ENCODE results near the gene VANGL2. TPM values are rescaled to one million over a fixed set of nuclear protein-coding genes. Genes with fewer than 3 reads are reported as not detected.

The VANGL2 gene
- total RNA-seq, 2 experiments from 2014 or later, result 1.5 to 2.6 TPM

DNA sequence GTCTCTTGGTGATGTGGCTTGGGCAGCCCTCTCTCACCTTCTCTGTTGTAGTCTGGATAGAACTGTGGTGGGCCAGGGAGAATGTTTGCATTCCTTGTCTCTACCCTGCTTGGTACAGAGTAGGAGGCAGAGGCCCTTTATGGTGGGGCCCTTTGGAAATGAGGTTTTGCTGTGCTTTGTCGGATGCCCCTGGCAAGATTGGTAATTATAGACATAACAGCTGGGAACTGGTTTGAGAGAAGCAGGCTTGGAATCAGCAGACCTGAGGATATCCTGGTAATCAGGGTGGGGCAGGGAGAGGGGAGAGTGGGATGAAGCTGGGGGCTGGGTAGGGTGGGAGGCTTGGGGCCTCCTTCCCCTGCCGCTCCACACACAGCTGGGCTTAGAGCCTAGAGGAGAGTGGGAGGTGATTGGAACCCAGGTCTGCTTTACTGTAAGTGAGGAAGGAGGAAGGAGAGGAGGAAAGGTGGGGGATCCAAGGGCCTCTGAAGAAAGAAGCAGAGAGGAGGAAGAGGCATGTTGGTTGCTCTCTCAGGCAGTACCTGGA, 5.0 kb downstream of the VANGL2 start:
- Histone ChIP-seq H3K9me2 (ENCODE audit: insufficient read depth, low read length) (no peaks in the 10 kb centered on the region), H3K9me3 (ENCODE audit: low read length) (no peaks in the 10 kb centered on the region), H3K79me2 (ENCODE audit: insufficient read depth, low read depth, low read length) (no peaks in the 10 kb centered on the region), H4K20me1 (ENCODE audit: insufficient read depth, low read length) (no peaks in the 10 kb centered on the region), H3K4me2 (ENCODE audit: low read length) (no peak overlapping the region), H3K4me3 (ENCODE audit: low read depth, low read length, poor library complexity, severe bottlenecking) (no peak overlapping the region), H3K27ac (ENCODE audit: low read depth, low read length, poor library complexity, severe bottlenecking) (no peak overlapping the region), H3K4me1 (ENCODE audit: insufficient read depth, low read length, poor library complexity, severe bottlenecking) (peaks cover 12% of the 10 kb centered on the region), H2AFZ (ENCODE audit: low read length) (no peak overlapping the region), H3K36me3 (ENCODE audit: insufficient read depth, low read length) (no peaks in the 10 kb centered on the region)
- TF ChIP-seq, protein P1, sequence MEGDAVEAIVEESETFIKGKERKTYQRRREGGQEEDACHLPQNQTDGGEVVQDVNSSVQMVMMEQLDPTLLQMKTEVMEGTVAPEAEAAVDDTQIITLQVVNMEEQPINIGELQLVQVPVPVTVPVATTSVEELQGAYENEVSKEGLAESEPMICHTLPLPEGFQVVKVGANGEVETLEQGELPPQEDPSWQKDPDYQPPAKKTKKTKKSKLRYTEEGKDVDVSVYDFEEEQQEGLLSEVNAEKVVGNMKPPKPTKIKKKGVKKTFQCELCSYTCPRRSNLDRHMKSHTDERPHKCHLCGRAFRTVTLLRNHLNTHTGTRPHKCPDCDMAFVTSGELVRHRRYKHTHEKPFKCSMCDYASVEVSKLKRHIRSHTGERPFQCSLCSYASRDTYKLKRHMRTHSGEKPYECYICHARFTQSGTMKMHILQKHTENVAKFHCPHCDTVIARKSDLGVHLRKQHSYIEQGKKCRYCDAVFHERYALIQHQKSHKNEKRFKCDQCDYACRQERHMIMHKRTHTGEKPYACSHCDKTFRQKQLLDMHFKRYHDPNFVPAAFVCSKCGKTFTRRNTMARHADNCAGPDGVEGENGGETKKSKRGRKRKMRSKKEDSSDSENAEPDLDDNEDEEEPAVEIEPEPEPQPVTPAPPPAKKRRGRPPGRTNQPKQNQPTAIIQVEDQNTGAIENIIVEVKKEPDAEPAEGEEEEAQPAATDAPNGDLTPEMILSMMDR (conservative IDR thresholded peaks at IDR 0.05; ENCODE audit: low read length), result no peak
- no peak for TF ChIP-seq EZH2phosphoT487 (IDR thresholded peaks at IDR 0.05; ENCODE audit: borderline replicate concordance, low read depth, low read length)
- intact Hi-C loops (cut with micrococcal nuclease; ENCODE audit: unreplicated experiment), result no loop called here
- POLR2A ChIA-PET, result no interaction called here
- CTCF ChIA-PET (ENCODE audit: unreplicated experiment), result no interaction called here
- no peak for DNase-seq (ENCODE audit: low spot score)
- BruUV-seq (replicated peaks), result no TSS peak

DNA sequence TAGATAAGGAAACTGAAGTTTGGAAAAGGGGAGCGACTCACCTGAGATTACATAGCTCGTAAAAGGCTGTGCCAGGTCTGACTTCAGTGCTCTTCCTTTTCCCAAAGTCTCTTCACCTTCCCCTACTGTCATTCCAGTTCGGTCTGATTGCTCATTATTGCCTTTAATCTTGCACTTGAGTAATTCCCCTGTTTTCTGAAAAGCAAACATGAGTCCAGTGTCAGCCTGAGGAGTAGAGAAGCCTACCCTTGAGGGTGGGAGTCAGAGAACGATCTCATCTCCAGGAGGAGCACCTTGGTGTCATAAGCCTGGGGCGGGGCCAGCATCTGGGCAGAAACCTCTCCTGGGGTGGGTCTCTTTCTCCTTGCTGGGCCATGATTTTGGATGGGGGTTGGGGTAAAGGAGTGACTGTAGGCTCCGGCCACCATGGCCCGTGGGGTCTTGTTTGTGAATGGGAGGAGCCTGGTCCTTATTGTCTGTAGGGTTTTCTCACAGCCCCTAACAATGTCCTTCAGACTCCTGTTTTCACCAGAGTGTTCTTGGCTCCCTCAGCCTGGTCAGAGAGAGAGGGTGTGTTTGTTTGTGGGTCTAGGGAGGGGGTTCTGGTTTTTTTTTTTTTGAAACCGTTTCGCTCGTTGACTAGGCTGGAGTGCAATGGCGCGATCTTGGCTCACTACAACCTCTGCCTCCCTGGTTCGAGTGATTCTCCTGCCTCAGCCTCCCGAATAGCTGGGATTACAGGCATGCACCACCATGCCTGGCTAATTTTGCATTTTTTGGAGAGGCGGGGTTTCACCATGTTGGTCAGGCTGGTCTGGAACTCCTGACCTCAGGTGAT, 6.0 kb downstream of the VANGL2 start:
- peaks cover 12% of the 10 kb centered on the region for H3K4me1 ChIP-seq (ENCODE audit: insufficient read depth, low read length, poor library complexity, severe bottlenecking)
- no peak overlapping the region for H3K4me3 ChIP-seq (ENCODE audit: low read depth, low read length, poor library complexity, severe bottlenecking)
- H3K27ac ChIP-seq (ENCODE audit: low read depth, low read length, poor library complexity, severe bottlenecking), result no peak overlapping the region
- ChIA-PET POLR2A (no interaction called here), CTCF (ENCODE audit: unreplicated experiment) (interaction anchor here (0.6 kb wide), 1 partner anchor 12 kb away, joined by 5 read pairs; no protein-coding TSS in a partner anchor)
- H4K20me1 ChIP-seq (ENCODE audit: insufficient read depth, low read length), result no peaks in the 10 kb centered on the region
- no peak for DNase-seq (ENCODE audit: low spot score)
- H3K9me2 ChIP-seq (ENCODE audit: insufficient read depth, low read length), result no peaks in the 10 kb centered on the region
- no peaks in the 10 kb centered on the region for H3K9me3 ChIP-seq (ENCODE audit: low read length)
- BruUV-seq (replicated peaks), result no TSS peak
- H3K4me2 ChIP-seq (ENCODE audit: low read length), result no peak overlapping the region
- H3K36me3 ChIP-seq (ENCODE audit: insufficient read depth, low read length), result no peaks in the 10 kb centered on the region
- no peaks in the 10 kb centered on the region for H3K79me2 ChIP-seq (ENCODE audit: insufficient read depth, low read depth, low read length)
- intact Hi-C loops (cut with micrococcal nuclease; ENCODE audit: unreplicated experiment), result no loop called here
- TF ChIP-seq, protein P1 (conservative IDR thresholded peaks at IDR 0.05; ENCODE audit: low read length), result no peak
- TF ChIP-seq EZH2phosphoT487 (IDR thresholded peaks at IDR 0.05; ENCODE audit: borderline replicate concordance, low read depth, low read length), result no peak
- H2AFZ ChIP-seq (ENCODE audit: low read length), result no peak overlapping the region

Data from OCI-LY7 (cell line).